Mesothelial cell of epicardium (in vitro differentiated cells): Measurements from ENCODE around the gene CCDC201. TPM values are rescaled to one million over a fixed set of nuclear protein-coding genes. Genes with fewer than 3 reads are reported as not detected.
"Not testable (repeated sequence)": the region's sequence is repeated elsewhere in the genome, so short reads cannot be mapped to it uniquely, and the experiment has no call there.

Source experiments
- DNase-seq, 2 experiments: peaks; one replicate each; pipeline ENCODE4 v3.0.0; 2021; ENCODE audit warnings: low spot score in 2 of 2; ENCODE audit not compliant: unreplicated experiment in 2 of 2
- H3K27ac Mint-ChIP-seq: 2 replicates; pipeline ENCODE4 v1.8.0; 2021; ENCODE audit warnings: mixed read lengths
- H3K27me3 Mint-ChIP-seq: 2 replicates; pipeline ENCODE4 v1.8.0; 2021; ENCODE audit warnings: low read depth, mixed read lengths
- H3K36me3 Mint-ChIP-seq: 2 replicates; pipeline ENCODE4 v1.8.0; 2021; ENCODE audit warnings: mixed read lengths
- H3K4me1 Mint-ChIP-seq: 2 replicates; pipeline ENCODE4 v1.8.0; 2021; ENCODE audit warnings: mixed read lengths
- H3K4me3 Mint-ChIP-seq: 2 replicates; pipeline ENCODE4 v1.8.0; 2021; ENCODE audit warnings: mild to moderate bottlenecking, moderate library complexity, mixed read lengths
- H3K9me3 Mint-ChIP-seq: 2 replicates; pipeline ENCODE4 v1.8.0; 2021; ENCODE audit warnings: mixed read lengths
- total RNA-seq: library from RNA; stranded (reverse); gene quantifications from 3 replicates; pipeline ENCODE4 v1.2.1, GENCODE V29; 2021
- TF ChIP-seq, protein P1 (sequence below): fragments of 200-600 bp; sonication (generic); IDR thresholded peaks from one replicate; pipeline ENCODE4 v1.5.0; 2021; ENCODE audit warnings: antibody characterized with exemption; ENCODE audit not compliant: unreplicated experiment

The CCDC201 gene
- total RNA-seq, 1 donor from 2014 or later, result not detected

DNA sequence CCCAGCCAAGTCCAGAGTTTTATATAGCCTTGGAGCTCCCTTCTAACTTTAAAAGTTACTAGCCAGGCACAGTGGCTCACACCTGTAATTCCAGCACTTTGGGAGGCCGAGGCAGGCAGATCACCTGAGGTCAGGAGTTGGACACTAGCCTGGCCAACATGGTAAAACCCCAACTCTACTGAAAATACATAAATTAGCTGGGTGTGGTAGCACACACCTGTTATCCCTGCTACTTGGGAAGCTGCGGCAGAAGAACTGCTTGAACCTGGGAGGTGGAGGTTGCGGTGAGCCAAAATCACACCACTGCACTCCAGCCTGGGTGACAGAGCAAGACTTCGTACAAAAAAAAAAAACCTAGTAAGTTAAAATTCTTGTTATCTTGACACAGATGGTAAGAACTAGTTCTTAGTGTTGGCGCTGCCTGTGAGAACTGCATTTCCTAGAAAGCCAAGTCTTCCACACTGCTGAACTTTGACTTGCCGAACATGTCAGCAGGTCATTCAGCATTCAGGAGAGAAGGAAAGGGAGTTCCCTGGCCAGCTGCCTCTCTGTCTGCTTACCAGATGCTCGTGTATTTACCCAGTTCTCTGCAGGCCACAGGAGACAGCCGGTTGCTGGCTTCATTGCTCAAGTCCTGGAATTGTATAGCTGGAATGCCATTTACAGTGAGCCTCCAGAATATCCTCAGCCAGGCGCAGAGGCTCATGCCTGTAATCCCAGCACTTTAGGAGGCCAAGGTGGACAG, 40.3 kb downstream of the CCDC201 start:
- H3K4me1 Mint-ChIP-seq, DNase-seq, H3K4me3 Mint-ChIP-seq, H3K9me3 Mint-ChIP-seq, H3K27ac Mint-ChIP-seq, H3K27me3 Mint-ChIP-seq, H3K36me3 Mint-ChIP-seq: not testable (repeated sequence)

DNA sequence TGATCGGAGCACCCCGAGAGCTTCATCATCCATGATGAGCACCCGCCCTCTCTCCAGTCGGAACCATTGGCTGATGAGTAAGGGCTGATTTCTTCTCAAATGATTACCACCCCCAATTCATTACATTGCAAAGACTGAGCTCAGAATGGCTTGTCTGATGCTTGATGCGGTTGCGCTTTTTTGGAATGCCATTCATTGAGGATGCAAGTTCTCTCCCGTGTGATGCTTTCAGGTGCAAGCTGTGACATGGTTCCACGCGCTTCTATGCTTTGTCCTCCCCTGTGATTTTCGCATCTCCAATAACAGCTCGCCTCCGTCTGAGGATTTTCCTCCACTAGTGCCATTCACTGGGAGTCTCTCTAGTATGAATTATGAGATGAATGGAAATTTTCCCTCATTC, 43.0 kb downstream of the CCDC201 start:
- DNase-seq, H3K9me3 Mint-ChIP-seq, H3K4me3 Mint-ChIP-seq, H3K27ac Mint-ChIP-seq, H3K27me3 Mint-ChIP-seq, H3K36me3 Mint-ChIP-seq, H3K4me1 Mint-ChIP-seq: not testable (repeated sequence)

DNA sequence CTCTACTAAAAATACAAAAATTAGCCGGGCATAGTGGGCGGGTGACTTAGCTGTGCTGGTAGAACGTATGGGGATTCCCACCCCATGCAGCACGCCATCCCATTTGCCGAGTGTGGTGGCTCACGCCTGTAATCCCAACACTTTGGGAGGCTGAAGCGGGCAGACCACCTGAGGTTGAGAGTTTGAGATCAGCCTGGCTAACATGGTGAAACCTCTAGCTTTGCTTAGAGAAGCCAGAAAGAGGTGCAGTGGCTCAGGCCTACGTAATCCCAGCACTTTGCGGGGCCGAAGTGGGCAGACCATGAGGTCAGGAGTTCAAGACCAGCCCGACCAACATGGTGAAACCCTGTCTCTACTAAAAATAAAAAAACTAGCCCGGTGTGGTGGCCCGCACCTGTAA, 45.2 kb downstream of the CCDC201 start:
- not testable (repeated sequence) for H3K27ac Mint-ChIP-seq, DNase-seq, H3K9me3 Mint-ChIP-seq, H3K27me3 Mint-ChIP-seq, H3K36me3 Mint-ChIP-seq, H3K4me1 Mint-ChIP-seq, H3K4me3 Mint-ChIP-seq

DNA sequence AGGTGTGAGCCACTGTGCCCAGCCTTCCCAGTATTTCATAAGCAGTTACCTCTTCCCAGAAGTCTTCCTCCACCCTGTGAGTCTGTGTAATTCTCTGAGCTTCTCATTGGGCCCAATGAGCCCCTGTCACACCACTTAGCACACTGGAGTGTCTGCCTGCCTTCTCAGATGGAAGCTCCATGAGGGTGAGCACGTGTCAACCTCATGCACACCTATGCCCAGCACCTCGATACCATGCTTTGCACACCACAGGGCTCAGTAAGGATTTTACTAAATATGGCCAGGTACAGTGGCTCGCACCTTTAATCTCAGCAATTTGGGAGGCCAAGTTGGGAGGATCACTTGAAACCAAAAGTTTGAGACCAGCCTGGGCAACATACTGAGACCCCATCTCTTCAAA, 46.3 kb downstream of the CCDC201 start:
- not testable (repeated sequence) for H3K27me3 Mint-ChIP-seq, H3K4me3 Mint-ChIP-seq, H3K36me3 Mint-ChIP-seq, H3K9me3 Mint-ChIP-seq, H3K27ac Mint-ChIP-seq, H3K4me1 Mint-ChIP-seq, DNase-seq

DNA sequence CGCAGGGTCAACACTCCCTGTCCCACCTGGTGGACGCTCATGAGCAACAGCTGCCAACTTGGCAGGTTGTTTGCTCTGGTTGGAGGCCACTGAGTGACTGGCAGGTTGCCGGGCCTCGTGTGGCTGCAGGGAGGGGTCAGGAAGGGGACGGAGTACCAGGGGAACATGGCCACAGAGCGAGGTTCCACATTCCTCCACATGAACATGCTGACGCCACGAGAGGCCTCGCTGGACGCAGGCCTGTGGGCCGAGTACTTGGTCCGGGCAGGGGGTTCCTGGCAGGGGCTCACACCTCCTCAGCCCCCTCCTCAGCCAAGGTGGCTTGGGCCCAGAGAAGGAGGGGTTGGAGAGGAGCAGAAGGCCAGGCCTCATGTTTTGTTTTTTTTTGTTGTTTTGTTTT, 54.1 kb downstream of the CCDC201 start:
- H3K27ac Mint-ChIP-seq, H3K27me3 Mint-ChIP-seq, H3K4me3 Mint-ChIP-seq, H3K9me3 Mint-ChIP-seq, DNase-seq, H3K36me3 Mint-ChIP-seq, H3K4me1 Mint-ChIP-seq: not testable (repeated sequence)

DNA sequence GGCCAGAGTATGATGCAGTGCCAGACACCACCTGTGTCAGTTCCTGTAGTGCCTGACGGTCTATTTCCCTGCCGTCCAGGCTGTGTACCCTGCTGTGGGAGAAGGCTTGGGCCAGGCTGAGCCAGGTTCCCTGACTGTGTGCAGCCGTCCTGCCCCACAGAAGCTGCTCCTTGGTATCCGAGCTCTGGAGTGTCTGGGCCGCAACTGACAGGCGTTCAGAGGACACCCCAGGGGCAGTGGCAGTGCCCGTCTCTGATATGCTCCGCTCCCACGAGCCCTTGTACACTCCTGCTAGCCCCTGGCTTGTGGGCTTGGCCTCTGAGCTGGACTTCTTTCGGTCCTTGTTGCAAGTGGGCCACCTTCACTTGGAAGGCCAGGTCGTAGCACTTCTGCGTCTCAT, 55.0 kb downstream of the CCDC201 start:
- H3K27ac Mint-ChIP-seq, DNase-seq, H3K4me1 Mint-ChIP-seq, H3K27me3 Mint-ChIP-seq, H3K9me3 Mint-ChIP-seq, H3K36me3 Mint-ChIP-seq, H3K4me3 Mint-ChIP-seq: not testable (repeated sequence)

DNA sequence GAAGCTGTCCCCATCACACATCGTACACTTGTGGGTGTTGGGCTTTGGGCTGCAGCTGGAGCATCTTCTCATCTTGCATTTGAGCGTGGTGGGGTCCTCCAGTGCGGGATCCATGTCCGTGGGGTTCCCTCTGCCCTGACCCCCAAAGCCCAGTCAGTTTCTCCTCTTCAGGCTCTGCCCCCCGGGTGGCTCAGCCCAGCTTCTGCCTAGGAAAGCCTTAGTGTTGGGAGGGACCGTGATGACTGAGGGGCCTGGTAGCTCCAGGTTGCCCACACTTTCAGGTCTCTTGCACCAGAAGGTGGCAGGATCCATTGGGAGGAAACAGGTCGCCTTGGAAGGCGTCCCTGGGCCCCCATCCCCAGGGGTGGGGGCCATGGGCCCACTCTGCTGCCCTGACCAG, 55.9 kb downstream of the CCDC201 start:
- DNase-seq, H3K9me3 Mint-ChIP-seq, H3K27ac Mint-ChIP-seq, H3K36me3 Mint-ChIP-seq, H3K4me3 Mint-ChIP-seq, H3K27me3 Mint-ChIP-seq, H3K4me1 Mint-ChIP-seq: not testable (repeated sequence)

DNA sequence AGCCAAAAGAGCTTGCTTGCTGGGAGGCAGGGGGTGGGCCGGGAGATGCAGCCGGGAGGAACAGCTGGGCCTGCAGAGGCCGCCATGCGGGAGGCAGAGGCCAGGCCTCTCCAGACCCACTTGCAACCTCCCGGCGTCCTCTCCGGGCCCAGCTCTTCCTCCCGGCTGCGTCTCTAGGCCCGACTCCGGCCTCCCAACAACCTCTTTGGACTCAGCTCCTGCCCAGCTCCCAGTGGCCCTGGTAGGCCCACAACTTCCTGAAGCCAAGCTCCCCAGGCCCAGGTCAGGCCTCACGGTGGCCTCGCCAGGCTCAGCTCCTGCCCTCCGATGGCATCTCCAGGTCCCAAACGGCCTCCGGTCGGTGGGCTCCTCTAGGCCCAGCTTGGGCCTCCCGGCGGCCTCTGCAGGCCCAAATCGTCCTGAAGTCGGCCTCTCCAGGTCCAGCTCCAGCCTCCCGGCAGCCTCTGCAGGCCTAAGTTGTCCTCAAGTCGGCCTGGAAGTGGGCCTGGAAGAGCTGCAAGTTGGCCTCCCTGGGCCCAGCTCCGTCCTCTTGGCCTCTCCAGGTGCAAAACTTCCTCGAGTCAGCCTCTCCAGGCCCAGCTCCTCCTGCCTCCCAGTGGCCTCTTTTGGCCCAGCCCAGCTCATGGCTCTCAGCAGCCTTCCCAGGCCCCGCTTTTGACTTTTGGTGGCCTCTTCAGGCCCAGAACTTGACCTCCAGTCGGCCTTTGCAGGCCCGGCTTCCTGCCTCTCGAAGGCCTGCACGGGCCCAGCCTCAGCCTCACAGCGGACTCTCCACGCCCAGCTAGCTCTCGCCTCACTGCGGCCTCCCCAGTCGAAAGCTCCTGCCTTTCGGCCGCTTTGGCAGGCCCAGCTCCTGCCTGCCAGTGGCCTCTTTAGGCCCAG, 58.4 kb downstream of the CCDC201 start:
- H3K27ac Mint-ChIP-seq, result not testable (repeated sequence)

DNA sequence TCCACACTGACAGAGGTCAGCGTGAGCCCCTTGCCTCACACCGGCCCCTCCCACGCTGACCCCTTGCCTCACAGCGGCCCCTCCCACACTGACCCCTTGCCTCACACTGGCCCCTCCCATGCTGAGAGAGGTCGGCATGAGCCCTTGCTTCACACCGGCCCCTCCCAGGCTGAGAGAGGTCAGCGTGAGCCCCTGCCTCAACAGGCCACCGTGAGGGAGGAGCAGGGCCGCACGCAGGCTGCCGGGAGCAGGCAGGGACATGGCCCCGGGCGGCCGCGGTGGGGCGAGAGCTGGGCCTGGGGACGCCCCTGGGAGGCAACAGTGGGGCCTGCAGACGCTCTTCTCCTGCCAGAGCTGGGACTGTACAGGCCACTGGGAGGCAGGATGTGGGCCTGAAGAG, 59.1 kb downstream of the CCDC201 start:
- H3K36me3 Mint-ChIP-seq, H3K27ac Mint-ChIP-seq, H3K4me3 Mint-ChIP-seq, H3K4me1 Mint-ChIP-seq, DNase-seq, H3K27me3 Mint-ChIP-seq, H3K9me3 Mint-ChIP-seq: not testable (repeated sequence)

More for the DNA sequence above, 58.4 kb downstream of the CCDC201 start:
- not testable (repeated sequence) for H3K4me3 Mint-ChIP-seq, H3K4me1 Mint-ChIP-seq, H3K9me3 Mint-ChIP-seq, H3K36me3 Mint-ChIP-seq, H3K27me3 Mint-ChIP-seq, DNase-seq

DNA sequence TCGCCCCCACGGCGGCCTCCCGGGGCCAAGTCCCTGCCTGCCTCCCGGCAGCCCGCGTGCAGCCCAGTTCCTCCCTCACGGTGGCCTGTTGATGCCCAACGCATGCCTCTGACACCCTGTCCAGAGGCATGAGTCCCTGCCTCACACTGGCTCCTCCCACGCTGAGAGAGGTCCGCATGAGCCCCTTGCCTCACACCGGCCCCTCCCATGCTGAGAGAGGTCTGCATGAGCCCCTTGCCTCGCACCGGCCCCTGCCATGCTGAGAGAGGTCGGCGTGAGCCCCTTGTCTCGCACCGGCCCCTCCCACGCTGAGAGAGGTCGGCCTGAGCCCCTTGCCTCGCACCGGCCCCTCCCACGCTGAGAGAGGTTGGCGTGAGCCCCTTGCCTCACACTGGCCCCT, 59.9 kb downstream of the CCDC201 start:
- Mint-ChIP-seq H3K4me1 (no peaks in the 10 kb centered on the region), H3K27me3 (no peaks in the 10 kb centered on the region), H3K27ac (no peak overlapping the region), H3K9me3 (no peaks in the 10 kb centered on the region), H3K4me3 (no peak overlapping the region), H3K36me3 (peaks cover 3% of the 10 kb centered on the region)
- DNase-seq, result no peak
- TF ChIP-seq, protein P1, sequence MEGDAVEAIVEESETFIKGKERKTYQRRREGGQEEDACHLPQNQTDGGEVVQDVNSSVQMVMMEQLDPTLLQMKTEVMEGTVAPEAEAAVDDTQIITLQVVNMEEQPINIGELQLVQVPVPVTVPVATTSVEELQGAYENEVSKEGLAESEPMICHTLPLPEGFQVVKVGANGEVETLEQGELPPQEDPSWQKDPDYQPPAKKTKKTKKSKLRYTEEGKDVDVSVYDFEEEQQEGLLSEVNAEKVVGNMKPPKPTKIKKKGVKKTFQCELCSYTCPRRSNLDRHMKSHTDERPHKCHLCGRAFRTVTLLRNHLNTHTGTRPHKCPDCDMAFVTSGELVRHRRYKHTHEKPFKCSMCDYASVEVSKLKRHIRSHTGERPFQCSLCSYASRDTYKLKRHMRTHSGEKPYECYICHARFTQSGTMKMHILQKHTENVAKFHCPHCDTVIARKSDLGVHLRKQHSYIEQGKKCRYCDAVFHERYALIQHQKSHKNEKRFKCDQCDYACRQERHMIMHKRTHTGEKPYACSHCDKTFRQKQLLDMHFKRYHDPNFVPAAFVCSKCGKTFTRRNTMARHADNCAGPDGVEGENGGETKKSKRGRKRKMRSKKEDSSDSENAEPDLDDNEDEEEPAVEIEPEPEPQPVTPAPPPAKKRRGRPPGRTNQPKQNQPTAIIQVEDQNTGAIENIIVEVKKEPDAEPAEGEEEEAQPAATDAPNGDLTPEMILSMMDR, result no peak

DNA sequence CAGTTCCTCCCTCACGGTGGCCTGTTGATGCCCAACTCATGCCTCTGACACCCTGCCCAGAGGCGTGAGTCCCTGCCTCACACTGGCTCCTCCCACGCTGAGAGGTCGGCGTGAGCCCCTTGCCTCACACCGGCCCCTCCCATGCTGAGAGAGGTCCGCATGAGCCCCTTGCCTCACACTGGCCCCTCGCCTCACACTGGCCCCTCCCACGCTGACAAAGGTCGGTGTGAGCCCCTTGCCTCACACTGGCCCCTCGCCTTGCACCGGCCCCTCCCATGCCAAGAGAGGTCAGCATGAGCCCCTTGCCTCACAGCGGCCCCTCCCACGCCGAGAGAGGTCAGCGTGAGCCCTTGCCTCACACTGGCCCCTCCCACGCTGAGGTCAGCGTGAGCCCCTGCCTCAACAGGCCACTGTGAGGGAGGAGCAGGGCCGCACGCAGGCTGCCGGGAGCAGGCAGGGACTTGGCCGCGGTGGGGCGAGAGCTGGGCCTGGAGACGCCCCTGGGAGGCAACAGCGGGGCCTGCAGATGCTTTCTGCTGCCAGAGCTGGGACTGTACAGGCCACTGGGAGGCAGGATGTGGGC, 61.1 kb downstream of the CCDC201 start:
- H3K27me3 Mint-ChIP-seq, H3K27ac Mint-ChIP-seq, H3K4me3 Mint-ChIP-seq, H3K9me3 Mint-ChIP-seq, H3K4me1 Mint-ChIP-seq, DNase-seq, H3K36me3 Mint-ChIP-seq: not testable (repeated sequence)

DNA sequence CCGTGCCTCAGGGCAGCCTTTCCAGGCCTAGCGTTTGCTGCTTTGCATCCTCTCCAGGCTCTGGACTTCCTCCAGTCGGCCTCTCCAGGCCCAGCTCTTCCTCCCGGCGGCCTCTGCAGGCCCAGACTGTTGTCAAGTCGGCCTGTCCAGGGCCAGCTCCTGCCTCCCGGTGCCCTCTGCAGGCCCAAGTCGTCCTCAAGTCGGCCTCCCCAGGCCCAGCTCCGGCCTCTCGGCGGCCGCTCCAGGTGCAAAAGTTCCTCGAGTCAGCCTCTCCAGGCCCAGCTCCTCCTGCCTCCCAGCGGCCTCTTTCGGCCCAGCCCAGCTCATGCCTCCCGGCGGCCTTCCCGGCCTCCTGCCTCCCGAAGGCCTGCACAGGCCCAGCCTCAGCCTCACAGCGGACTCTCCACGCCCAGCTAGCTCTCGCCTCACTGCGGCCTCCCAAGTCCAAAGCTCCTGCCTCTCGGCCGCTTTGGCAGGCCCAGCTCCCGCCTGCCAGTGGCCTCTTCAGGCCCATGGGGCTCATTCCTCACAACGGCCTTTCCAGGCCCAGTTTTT, 62.4 kb downstream of the CCDC201 start:
- not testable (repeated sequence) for H3K27ac Mint-ChIP-seq, DNase-seq, H3K36me3 Mint-ChIP-seq, H3K4me3 Mint-ChIP-seq, H3K4me1 Mint-ChIP-seq, H3K27me3 Mint-ChIP-seq, H3K9me3 Mint-ChIP-seq
